H7 (cell line): ENCODE results near the gene CKAP2L. TPM values are rescaled to one million over a fixed set of nuclear protein-coding genes. Genes with fewer than 3 reads are reported as not detected.
A peak's percentile ranks its signal among the peaks of the same experiment; 100 is the strongest.

Source experiments
- DNase-seq: peaks from one replicate; pipeline ENCODE4 v3.0.0; 2012
- H3K27me3 ChIP-seq: 2 replicates; pipeline ENCODE4 v1.6.0; 2011; ENCODE audit warnings: mild to moderate bottlenecking, low read length; ENCODE audit not compliant: control insufficient read depth, insufficient read depth
- H3K36me3 ChIP-seq: replicated peaks from 2 replicates; pipeline ENCODE4 v1.5.1; 2011; ENCODE audit warnings: low read length; ENCODE audit not compliant: control insufficient read depth, insufficient read depth
- H3K4me3 ChIP-seq: 2 replicates; pipeline ENCODE4 v1.5.1; 2011; ENCODE audit warnings: low read depth, mild to moderate bottlenecking, control low read depth, low read length, moderate library complexity; ENCODE audit not compliant: insufficient read depth
- total RNA-seq: library from RNA; depleted of rRNA; stranded (reverse); fragments of >200 nt; shearing (Covaris generic); gene quantifications from 2 replicates; pipeline ENCODE4 v1.2.3, GENCODE V29; 2014

Gene CKAP2L
- total RNA-seq, 1 experiment from 2014 or later: 14.9 TPM

DNA sequence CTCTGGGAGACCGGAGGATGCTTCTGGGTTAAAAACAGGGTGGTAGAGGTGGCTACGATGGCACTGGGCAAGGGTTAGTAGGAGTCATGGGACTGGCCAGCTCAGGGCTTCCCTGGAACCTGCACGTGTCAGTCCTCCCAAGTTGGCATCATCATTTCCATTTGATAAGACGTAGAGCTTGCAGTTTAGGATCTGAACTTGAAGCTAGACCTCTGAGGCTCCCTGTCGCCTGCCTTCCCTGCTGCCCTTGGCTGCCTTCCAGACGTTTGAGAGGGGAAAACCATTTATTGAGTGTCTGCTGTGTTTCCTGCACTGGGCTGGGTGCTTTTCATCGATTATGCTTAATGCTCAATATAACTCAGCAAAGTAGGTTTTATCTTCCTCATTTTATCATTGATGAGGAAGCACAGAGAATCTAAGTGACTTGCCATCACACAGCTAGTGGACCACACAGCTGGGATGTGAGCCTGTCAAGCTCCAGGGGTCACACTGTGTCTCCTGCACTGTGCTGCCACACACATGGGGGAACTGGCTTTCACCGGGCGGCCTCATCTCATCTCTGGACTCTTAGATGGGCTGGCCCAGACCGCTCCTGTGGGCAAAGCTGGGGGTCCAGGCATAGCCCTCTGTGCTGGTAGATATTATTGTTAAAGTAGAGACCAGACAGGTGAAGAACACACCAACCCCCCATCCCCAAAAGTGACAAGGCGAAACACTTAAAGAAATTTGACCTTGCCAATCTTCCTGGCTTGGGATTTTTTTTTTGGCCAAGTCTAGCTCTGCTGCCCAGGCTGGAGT, 35.8 kb downstream of the CKAP2L start:
- no peaks in the 10 kb centered on the region for H3K27me3 ChIP-seq
- H3K4me3 ChIP-seq: no peak overlapping the region
- H3K36me3 ChIP-seq: no peaks in the 10 kb centered on the region
- no peak for DNase-seq

GRCh38 chr2:112728029-112728362, 36.4 kb downstream of the CKAP2L start:
- DNase-seq: no peak
- H3K36me3 ChIP-seq: no peaks in the 10 kb centered on the region
- no peak overlapping the region for H3K4me3 ChIP-seq
- H3K27me3 ChIP-seq: no peaks in the 10 kb centered on the region

GRCh38 chr2:112727276-112728028, 37.0 kb downstream of the CKAP2L start:
- Histone ChIP-seq H3K36me3 (no peaks in the 10 kb centered on the region), H3K27me3 (no peaks in the 10 kb centered on the region), H3K4me3 (no peak overlapping the region)
- no peak for DNase-seq

DNA sequence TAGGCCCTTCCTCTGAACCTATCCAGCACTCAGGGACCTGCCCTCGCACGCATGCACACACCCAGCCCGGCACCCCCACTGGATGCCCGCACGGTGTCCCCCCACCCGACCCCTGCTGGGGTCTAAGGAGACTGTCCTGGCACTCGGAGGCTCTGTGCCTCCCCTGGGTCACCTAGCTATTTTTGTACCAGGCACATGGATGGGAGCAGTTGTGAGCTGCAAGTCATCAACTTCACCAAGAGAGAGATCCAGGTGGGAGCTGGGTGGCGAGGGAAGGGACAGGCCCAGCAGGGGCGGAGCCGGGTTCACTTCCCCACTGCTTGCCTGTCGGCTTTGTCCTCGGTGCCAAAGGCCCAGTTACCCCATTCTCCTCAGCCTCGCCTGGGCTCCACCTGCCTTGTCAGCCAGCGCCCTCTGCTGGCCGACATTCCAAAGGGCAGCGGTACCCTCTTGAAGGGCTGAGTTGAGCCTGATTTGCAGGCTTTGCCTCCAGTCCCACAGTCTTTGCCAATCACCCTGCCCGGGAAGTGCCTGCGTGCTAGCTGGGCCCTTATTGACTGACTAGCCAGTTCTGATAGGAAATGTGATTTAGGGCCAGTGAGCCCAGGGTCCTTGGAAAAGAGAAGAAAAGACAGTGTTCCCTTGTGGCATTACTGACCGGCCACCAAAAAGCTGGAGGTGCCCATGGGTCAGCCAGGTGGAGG, 37.8 kb downstream of the CKAP2L start:
- H3K4me3 ChIP-seq: no peak overlapping the region
- DNase-seq: peak; percentile 96
- H3K27me3 ChIP-seq: no peaks in the 10 kb centered on the region
- H3K36me3 ChIP-seq: no peaks in the 10 kb centered on the region

GRCh38 chr2:112725545-112726457, 38.6 kb downstream of the CKAP2L start:
- no peaks in the 10 kb centered on the region for H3K36me3 ChIP-seq
- peak; percentile 63 for DNase-seq
- H3K27me3 ChIP-seq: no peaks in the 10 kb centered on the region
- H3K4me3 ChIP-seq: no peak overlapping the region

DNA sequence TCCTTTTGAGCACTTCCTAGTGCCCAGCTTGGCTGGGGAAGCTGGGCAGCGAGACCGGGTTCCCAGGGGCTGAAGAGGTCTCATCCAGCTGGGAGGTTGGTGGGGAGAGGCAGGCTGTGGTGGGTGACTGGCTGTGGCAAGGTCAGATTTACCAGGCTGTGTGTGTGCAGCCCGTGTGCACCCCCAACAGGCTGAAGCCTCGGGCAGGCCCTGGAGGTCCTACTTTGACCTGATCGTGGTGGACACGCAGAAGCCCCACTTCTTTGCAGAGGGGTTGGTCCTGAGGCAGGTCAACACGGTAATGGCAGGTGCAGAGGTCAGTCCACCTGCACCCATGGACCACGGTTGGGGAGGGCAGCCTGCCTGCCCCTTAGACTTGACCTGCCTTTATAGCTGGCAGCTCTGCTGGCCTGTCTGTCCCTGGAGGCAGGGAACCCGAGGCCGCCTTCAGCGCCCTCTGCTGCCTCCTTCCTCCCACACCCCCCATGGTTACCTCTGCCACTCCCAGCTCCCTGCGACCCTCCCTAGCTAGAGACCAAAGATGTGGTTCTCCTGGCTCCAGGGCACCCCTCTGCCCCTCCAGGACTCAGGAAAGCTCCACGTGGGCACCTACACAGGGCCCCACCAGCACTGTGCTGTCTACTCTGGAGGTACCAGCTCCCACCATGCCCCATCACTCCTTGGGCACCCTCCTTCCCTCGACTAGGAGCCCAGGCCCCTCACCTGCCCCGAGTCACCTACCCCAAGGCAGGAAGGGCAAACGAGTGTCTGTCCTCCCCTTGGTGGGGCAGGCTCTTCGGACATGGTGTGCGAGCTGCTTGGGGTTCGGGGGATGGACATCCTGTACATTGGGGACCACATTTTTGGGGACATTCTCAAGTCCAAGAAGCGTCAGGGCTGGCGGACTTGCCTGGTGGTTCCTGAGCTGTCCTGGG, 39.6 kb downstream of the CKAP2L start:
- Histone ChIP-seq H3K27me3 (no peaks in the 10 kb centered on the region), H3K4me3 (no peak overlapping the region), H3K36me3 (no peaks in the 10 kb centered on the region)
- DNase-seq: peak; percentile 87

- Histone ChIP-seq H3K27me3 (no peaks in the 10 kb centered on the region), H3K4me3 (no peak overlapping the region), H3K36me3 (no peaks in the 10 kb centered on the region)
- DNase-seq: no peak
Observed at GRCh38 chr2:112723995-112724394, 40.4 kb downstream of the CKAP2L start.

- no peak overlapping the region for H3K4me3 ChIP-seq
- H3K27me3 ChIP-seq: no peaks in the 10 kb centered on the region
- no peak for DNase-seq
- H3K36me3 ChIP-seq: no peaks in the 10 kb centered on the region
Observed at GRCh38 chr2:112723547-112723940, 40.9 kb downstream of the CKAP2L start.

DNA sequence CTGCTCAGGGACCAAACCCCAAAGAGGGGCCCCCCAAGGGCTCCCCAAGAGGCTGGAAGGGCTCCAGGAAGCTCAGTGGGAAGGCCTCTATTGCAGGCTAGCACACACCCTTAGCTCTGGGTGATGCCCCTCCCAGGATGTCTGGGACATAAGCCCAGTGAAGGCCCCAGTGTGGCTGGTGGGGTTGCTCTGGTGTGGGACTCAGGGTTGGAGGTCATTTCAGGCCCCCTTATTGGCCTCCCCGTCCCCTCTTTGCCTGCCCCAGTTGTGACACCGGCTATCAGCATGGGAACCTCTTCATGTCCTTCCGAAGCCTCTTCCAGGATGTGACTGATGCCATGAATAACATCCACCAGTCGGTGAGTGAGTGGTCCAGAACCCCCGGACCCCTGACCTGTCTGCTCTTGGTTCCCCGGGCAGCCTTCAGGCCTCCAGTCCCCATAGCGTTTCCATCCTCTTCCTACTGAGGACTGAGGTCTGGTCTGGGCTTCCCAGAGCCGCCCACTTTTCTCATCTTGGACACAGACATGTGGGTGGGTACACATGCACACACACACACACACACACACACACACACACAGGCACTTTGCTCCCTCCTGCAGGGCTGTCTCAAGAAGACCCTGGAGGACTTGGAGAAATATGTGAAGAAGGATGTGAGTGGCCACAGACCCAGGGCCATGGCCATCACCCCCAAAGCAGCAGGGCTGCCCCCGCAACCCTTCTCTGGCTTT, 41.4 kb downstream of the CKAP2L start:
- no peaks in the 10 kb centered on the region for H3K27me3 ChIP-seq
- no peaks in the 10 kb centered on the region for H3K36me3 ChIP-seq
- peak; percentile 40 for DNase-seq

DNA sequence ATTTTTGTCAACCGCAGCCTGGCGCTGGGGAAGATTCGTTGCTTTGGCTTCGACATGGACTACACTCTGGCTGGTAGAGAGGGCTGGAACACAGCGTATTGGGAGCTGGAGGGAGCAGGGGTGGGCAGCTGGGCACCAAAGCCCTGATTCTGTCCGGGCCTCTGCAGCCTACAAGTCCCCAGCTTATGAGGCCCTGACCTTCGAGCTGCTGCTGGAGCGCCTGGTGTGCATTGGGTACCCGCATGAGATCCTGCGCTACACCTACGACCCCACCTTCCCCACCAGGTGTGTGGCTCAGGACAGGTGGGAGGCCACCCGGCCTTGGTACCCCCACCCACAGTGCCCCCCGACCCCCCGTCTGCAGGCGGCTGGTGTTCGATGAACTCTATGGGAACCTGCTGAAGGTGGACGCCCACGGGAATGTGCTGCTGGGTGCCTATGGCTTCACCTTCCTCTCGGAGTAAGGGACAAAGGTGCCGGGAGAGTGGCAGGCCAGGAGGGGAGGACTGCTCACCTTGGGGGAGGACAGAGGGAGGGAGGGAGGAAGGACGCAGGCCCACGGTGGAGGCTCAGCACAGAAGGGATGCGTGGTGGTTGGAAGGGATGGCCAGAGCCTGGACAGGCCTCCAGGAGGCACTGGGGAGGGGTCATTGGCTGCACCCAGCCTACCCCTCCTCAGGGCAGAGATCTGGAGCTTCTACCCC, 42.4 kb downstream of the CKAP2L start:
- Histone ChIP-seq H3K36me3 (no peaks in the 10 kb centered on the region), H3K4me3 (no peak overlapping the region)
- peak; percentile 39 for DNase-seq

More for the DNA sequence above, 41.4 kb downstream of the CKAP2L start:
- H3K4me3 ChIP-seq: no peak overlapping the region

DNA sequence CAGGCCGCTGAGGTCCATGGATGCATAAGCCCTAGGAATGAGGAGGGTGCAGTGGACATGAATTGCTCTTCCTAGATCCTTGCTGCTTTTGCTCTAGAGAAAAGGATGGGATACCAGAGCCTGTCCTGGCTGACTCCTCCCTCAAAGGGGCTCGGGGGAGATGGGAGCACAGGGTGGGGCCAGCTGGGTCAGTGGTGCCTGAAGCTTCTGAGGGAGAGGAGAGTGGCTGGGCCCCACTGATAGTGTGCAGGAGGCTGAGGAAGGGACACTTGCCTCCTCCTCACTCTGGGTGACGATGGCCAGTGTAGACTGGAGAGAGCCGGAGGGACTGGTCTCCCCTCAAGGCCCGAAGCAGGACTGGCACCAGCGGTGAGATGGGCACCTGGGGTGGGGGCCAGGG, 43.6 kb downstream of the CKAP2L start, which contains the start of gene NT5DC4:
NT5DC4 (plus strand) TSS at position 236 of the 400 bp plus-strand sequence; CDS start at position 296, 60 bp downstream.
- Histone ChIP-seq H3K36me3 (no peaks in the 10 kb centered on the region), H3K27me3 (no peaks in the 10 kb centered on the region), H3K4me3 (no peak within 1 kb of the TSS)
- DNase-seq: no peak

More for the DNA sequence above, 42.4 kb downstream of the CKAP2L start:
- no peaks in the 10 kb centered on the region for H3K27me3 ChIP-seq

DNA sequence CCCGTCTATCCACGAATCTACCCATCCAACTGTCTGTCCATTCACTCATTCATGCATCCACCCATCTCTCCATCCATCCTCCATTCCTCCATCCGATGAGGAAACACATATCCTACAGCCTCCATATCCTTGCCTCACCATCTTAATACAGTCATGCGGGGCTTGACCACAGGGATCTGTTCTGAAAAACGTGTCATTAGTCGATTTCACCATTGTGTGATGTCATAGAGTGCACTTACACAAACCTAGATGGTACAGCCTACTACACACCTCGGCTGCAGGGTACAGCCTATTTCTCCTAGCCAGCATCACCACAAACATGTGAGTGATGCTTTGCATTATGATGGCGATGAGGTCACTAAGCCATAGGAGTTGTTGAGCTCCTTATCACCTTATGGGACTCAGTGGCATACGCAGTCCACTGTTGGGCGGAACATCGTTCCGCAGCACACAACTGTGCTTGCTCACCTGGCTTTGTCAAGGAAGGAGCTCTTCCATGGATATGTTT, 45.5 kb downstream of the CKAP2L start:
- DNase-seq: no peak
- H3K27me3 ChIP-seq: no peaks in the 10 kb centered on the region
- H3K36me3 ChIP-seq: no peaks in the 10 kb centered on the region
- H3K4me3 ChIP-seq: no peak overlapping the region
